Left ventricle myocardium inferior (tissue), 1 donor: ENCODE data around the gene CCDC8. TPM values are rescaled to one million over a fixed set of nuclear protein-coding genes. Genes with fewer than 3 reads are reported as not detected.

Experiments
- DNase-seq: peaks from one replicate; pipeline ENCODE4 v3.0.0-alpha.2; 2020
- H3K27ac ChIP-seq: fragments of 200-600 bp; replicated peaks from 2 replicates; pipeline ENCODE4 v1.8.0; 2021
- H3K27me3 ChIP-seq: fragments of 200-600 bp; 2 replicates; pipeline ENCODE4 v1.8.0; 2021; ENCODE audit warnings: low read depth
- H3K36me3 ChIP-seq: fragments of 200-600 bp; 2 replicates; pipeline ENCODE4 v1.8.0; 2021
- H3K4me1 ChIP-seq: fragments of 200-600 bp; 2 replicates; pipeline ENCODE4 v1.8.0; 2021
- H3K4me3 ChIP-seq: fragments of 200-600 bp; 2 replicates; pipeline ENCODE4 v1.8.0; 2021; ENCODE audit warnings: mild to moderate bottlenecking, moderate library complexity
- H3K9me3 ChIP-seq: fragments of 200-600 bp; replicated peaks from 2 replicates; pipeline ENCODE4 v1.8.0; 2021
- intact Hi-C: fragments of 100-400 bp; cut with micrococcal nuclease; formaldehyde crosslinking; loops from one replicate; pipeline ENCODE4 v1.11.0; 2022
- total RNA-seq: library from RNA; stranded (reverse); fragmentation: NEBNext Ultra II Directional; extraction: Animal tissue kit (Norgen Biotek cat#: 25700); gene quantifications from one replicate; pipeline ENCODE4 v1.2.1, GENCODE V29; 2021
- TF ChIP-seq, protein P1 (sequence below): fragments of 200-600 bp; IDR thresholded peaks from 2 replicates; pipeline ENCODE4 v1.8.0; 2021; ENCODE audit warnings: antibody characterized with exemption, mild to moderate bottlenecking, borderline replicate concordance
- donor health status: DM: no; HTN: yes; CAD: no; lungs with severe emphysema.

Gene CCDC8
- total RNA-seq, 1 donor from 2014 or later, result 30.8 TPM

GRCh38 chr19:46368116-46368515, 45.2 kb downstream of the CCDC8 start:
- H3K4me3 ChIP-seq, result no peak overlapping the region
- DNase-seq, result no peak
- intact Hi-C loops, result no loop called here
- peaks cover 52% of the 10 kb centered on the region for H3K4me1 ChIP-seq
- TF ChIP-seq, protein P1, sequence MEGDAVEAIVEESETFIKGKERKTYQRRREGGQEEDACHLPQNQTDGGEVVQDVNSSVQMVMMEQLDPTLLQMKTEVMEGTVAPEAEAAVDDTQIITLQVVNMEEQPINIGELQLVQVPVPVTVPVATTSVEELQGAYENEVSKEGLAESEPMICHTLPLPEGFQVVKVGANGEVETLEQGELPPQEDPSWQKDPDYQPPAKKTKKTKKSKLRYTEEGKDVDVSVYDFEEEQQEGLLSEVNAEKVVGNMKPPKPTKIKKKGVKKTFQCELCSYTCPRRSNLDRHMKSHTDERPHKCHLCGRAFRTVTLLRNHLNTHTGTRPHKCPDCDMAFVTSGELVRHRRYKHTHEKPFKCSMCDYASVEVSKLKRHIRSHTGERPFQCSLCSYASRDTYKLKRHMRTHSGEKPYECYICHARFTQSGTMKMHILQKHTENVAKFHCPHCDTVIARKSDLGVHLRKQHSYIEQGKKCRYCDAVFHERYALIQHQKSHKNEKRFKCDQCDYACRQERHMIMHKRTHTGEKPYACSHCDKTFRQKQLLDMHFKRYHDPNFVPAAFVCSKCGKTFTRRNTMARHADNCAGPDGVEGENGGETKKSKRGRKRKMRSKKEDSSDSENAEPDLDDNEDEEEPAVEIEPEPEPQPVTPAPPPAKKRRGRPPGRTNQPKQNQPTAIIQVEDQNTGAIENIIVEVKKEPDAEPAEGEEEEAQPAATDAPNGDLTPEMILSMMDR, result no peak
- H3K36me3 ChIP-seq, result peaks cover 20% of the 10 kb centered on the region
- no peaks in the 10 kb centered on the region for H3K27me3 ChIP-seq
- no peak overlapping the region for H3K27ac ChIP-seq
- H3K9me3 ChIP-seq, result no peaks in the 10 kb centered on the region

DNA sequence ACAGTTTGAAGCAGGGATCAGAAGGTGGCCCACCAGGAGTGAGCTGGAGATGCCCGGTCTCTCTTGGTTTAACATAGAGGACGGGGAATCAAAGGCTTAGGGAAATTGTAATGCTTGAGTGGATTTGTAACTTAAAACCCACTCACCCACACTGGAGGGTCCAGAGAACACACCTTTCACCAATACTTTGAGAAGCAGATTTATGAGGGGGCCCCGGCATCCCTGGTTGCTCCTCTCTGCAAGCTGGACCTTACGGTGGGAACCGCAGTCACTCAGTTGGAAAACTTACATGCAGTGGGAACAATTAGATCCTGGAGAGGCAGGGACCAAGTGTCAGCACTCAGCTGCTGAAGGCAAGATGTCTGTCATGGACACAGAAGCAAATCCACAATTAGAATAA, 45.9 kb downstream of the CCDC8 start:
- TF ChIP-seq, protein P1, result no peak
- H3K4me3 ChIP-seq, result no peak overlapping the region
- no peaks in the 10 kb centered on the region for H3K27me3 ChIP-seq
- H3K36me3 ChIP-seq, result peaks cover 20% of the 10 kb centered on the region
- H3K4me1 ChIP-seq, result peaks cover 45% of the 10 kb centered on the region
- peak overlapping the region; percentile 48 for H3K27ac ChIP-seq
- no peak for DNase-seq
- no peaks in the 10 kb centered on the region for H3K9me3 ChIP-seq
- intact Hi-C loops, result no loop called here

DNA sequence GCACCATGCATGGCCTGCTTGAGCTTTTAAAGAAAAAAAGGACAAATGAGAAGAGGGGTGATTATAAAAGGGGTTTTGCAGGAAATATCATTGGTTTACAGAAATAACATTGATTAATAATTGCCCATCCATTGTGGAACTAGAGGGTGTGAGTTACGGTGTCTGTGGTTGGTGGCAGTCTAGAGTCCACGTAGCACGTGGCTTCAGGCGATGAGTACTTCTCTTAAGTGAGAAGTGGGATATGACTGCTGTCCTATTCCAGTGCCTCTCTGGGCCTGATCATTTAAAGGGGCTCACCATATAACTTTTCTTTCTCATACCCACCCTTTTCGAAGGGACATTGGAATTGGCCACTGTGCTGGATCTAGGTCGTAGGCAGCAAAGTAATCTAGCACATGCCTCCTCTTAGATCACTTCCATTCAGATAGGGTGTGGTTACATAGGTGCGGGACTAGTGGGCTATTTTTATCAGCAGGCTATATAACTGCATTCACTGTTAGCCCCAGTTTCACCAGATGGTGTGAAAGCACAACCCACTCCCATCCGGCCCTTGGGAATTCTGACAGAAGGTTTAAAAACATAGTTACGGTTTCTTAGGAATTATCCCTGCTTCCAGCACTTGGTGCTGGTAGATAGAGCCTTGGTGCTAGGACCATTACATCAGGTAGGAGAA, 46.6 kb downstream of the CCDC8 start:
- Histone ChIP-seq H3K36me3 (peaks cover 20% of the 10 kb centered on the region), H3K4me1 (peaks cover 38% of the 10 kb centered on the region), H3K4me3 (no peak overlapping the region), H3K27me3 (no peaks in the 10 kb centered on the region), H3K9me3 (no peaks in the 10 kb centered on the region), H3K27ac (peak overlapping the region; percentile 48)
- intact Hi-C loops, result no loop called here
- no peak for DNase-seq
- TF ChIP-seq, protein P1, result no peak

GRCh38 chr19:46365561-46365960, 47.8 kb downstream of the CCDC8 start:
- no peak overlapping the region for H3K27ac ChIP-seq
- TF ChIP-seq, protein P1, result no peak
- H3K4me1 ChIP-seq, result peaks cover 26% of the 10 kb centered on the region
- no peak overlapping the region for H3K4me3 ChIP-seq
- DNase-seq, result no peak
- H3K27me3 ChIP-seq, result no peaks in the 10 kb centered on the region
- peaks cover 20% of the 10 kb centered on the region for H3K36me3 ChIP-seq
- intact Hi-C loops, result no loop called here
- H3K9me3 ChIP-seq, result no peaks in the 10 kb centered on the region

GRCh38 chr19:46364359-46364758, 49.0 kb downstream of the CCDC8 start:
- no peaks in the 10 kb centered on the region for H3K27me3 ChIP-seq
- H3K27ac ChIP-seq, result no peak overlapping the region
- intact Hi-C loops, result no loop called here
- TF ChIP-seq, protein P1, result no peak
- H3K4me3 ChIP-seq, result no peak overlapping the region
- DNase-seq, result no peak
- no peaks in the 10 kb centered on the region for H3K9me3 ChIP-seq
- H3K36me3 ChIP-seq, result peaks cover 20% of the 10 kb centered on the region
- H3K4me1 ChIP-seq, result peaks cover 26% of the 10 kb centered on the region
